ENCODE measurements around the gene KLRD1.

Gene KLRD1

DNA sequence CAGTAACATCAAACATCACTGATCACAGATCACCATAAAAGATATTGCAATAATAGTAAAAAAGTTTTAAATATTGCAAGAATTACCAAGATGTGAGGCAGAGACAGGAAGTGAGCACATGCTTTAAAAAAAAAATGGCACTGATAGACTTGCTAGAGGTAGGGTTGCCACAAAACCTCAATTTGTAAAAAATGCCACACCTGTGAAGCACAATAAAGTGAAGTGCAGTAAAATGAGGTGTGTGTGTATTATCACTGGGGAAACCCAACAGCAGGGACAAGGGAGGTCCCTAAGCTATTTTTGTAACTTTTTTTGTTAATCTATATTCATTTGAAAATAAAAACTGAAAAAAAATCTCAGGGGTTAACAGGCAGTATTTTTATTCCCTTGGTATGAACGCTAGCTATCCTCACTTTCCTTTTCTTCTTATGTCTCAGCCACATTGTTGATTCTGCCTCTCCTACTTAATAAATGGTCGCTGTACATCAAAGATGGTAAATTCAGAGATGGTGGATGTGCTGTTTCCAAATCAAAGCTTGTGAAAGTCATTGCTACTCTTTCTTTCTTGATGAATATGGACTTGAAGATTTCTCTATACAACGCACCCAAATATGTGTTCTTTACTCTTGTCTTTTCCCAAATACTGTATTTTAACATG, 14.0 kb upstream of the KLRD1 start:
- TF ChIP-seq, protein P1, sequence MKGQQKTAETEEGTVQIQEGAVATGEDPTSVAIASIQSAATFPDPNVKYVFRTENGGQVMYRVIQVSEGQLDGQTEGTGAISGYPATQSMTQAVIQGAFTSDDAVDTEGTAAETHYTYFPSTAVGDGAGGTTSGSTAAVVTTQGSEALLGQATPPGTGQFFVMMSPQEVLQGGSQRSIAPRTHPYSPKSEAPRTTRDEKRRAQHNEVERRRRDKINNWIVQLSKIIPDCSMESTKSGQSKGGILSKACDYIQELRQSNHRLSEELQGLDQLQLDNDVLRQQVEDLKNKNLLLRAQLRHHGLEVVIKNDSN (IDR thresholded peaks at IDR 0.05) = no peak
- TF ChIP-seq FOXM1 (IDR thresholded peaks at IDR 0.05; ENCODE audit: borderline replicate concordance, low read depth) (no peak), NFIC (IDR thresholded peaks at IDR 0.05) (no peak), ZBTB7A (IDR thresholded peaks at IDR 0.05; ENCODE audit: low read depth) (no peak), YY1 (IDR thresholded peaks at IDR 0.05; ENCODE audit: low read depth) (no peak), TEAD4 (IDR thresholded peaks at IDR 0.05) (no peak), REST (IDR thresholded peaks at IDR 0.05; ENCODE audit: low read depth) (no peak), RAD21 (IDR thresholded peaks at IDR 0.05; ENCODE audit: low read depth) (no peak), TAF1 (IDR thresholded peaks at IDR 0.05; ENCODE audit: low read depth) (no peak), CEBPB (IDR thresholded peaks at IDR 0.05) (no peak), EP300 (IDR thresholded peaks at IDR 0.05; ENCODE audit: borderline replicate concordance) (no peak)

- TF ChIP-seq, protein P1 (IDR thresholded peaks at IDR 0.05) = no peak
- TF ChIP-seq ZBTB7A (IDR thresholded peaks at IDR 0.05; ENCODE audit: low read depth) (no peak), MAX (IDR thresholded peaks at IDR 0.05) (no peak), CREB1 (IDR thresholded peaks at IDR 0.05; ENCODE audit: low read depth) (no peak), YY1 (IDR thresholded peaks at IDR 0.05; ENCODE audit: low read depth) (no peak), EGR1 (IDR thresholded peaks at IDR 0.05) (no peak), REST (IDR thresholded peaks at IDR 0.05; ENCODE audit: low read depth) (no peak), CEBPB (IDR thresholded peaks at IDR 0.05) (no peak), TCF12 (IDR thresholded peaks at IDR 0.05; ENCODE audit: low read depth) (no peak), TEAD4 (IDR thresholded peaks at IDR 0.05) (no peak), RAD21 (IDR thresholded peaks at IDR 0.05; ENCODE audit: low read depth) (no peak), EP300 (IDR thresholded peaks at IDR 0.05; ENCODE audit: borderline replicate concordance) (no peak), FOXM1 (IDR thresholded peaks at IDR 0.05; ENCODE audit: borderline replicate concordance, low read depth) (no peak)
These were observed 6.6 kb upstream of the KLRD1 start for GRCh38 chr12:10301103-10301502.

DNA sequence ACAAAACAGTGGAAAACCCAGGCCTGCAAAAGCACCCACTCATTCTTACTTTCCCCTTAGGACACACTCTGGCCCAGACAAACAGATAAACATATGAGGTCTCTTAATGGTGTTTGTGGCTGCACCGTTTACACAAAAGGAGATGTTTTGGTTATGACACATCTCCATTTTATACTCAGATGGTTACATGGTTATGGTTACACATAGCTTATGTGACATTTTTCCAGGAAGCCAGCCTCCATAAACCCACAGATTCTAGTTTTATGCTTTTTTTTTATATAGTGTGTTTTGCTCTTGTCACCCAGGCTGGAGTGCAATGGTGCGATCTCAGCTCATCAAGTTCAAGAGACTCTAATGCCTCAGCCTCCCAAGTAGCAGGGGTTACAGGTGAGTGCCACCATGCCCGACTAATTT, 3.5 kb upstream of the KLRD1 start:
- TF ChIP-seq, protein P1 (IDR thresholded peaks at IDR 0.05) = no peak
- no peak for TF ChIP-seq TCF12 (IDR thresholded peaks at IDR 0.05; ENCODE audit: low read depth)
- no peak for TF ChIP-seq MAX (IDR thresholded peaks at IDR 0.05)
- TF ChIP-seq YY1 (IDR thresholded peaks at IDR 0.05; ENCODE audit: low read depth) = no peak
- TF ChIP-seq FOXM1 (IDR thresholded peaks at IDR 0.05; ENCODE audit: borderline replicate concordance, low read depth) = no peak
- TF ChIP-seq NFIC (IDR thresholded peaks at IDR 0.05) = no peak
- no peak for TF ChIP-seq REST (IDR thresholded peaks at IDR 0.05; ENCODE audit: low read depth)
- TF ChIP-seq TEAD4 (IDR thresholded peaks at IDR 0.05) = no peak
- TF ChIP-seq RAD21 (IDR thresholded peaks at IDR 0.05; ENCODE audit: low read depth) = no peak
- no peak for TF ChIP-seq EGR1 (IDR thresholded peaks at IDR 0.05)
- no peak for TF ChIP-seq CREB1 (IDR thresholded peaks at IDR 0.05; ENCODE audit: low read depth)
- TF ChIP-seq ZBTB7A (IDR thresholded peaks at IDR 0.05; ENCODE audit: low read depth) = no peak
- TF ChIP-seq EP300 (IDR thresholded peaks at IDR 0.05; ENCODE audit: borderline replicate concordance) = no peak
- no peak for TF ChIP-seq CEBPB (IDR thresholded peaks at IDR 0.05)
- no peak for TF ChIP-seq TAF1 (IDR thresholded peaks at IDR 0.05; ENCODE audit: low read depth)

- TF ChIP-seq RAD21 (IDR thresholded peaks at IDR 0.05; ENCODE audit: low read depth) (no peak), FOXM1 (IDR thresholded peaks at IDR 0.05; ENCODE audit: borderline replicate concordance, low read depth) (no peak), TCF12 (IDR thresholded peaks at IDR 0.05; ENCODE audit: low read depth) (no peak), ZBTB7A (IDR thresholded peaks at IDR 0.05; ENCODE audit: low read depth) (no peak), YY1 (IDR thresholded peaks at IDR 0.05; ENCODE audit: low read depth) (no peak), REST (IDR thresholded peaks at IDR 0.05; ENCODE audit: low read depth) (no peak), TAF1 (IDR thresholded peaks at IDR 0.05; ENCODE audit: low read depth) (no peak), TEAD4 (IDR thresholded peaks at IDR 0.05) (no peak), CEBPB (IDR thresholded peaks at IDR 0.05) (no peak), NFIC (IDR thresholded peaks at IDR 0.05) (no peak), EGR1 (IDR thresholded peaks at IDR 0.05) (no peak), CREB1 (IDR thresholded peaks at IDR 0.05; ENCODE audit: low read depth) (no peak), EP300 (IDR thresholded peaks at IDR 0.05; ENCODE audit: borderline replicate concordance) (no peak), MAX (IDR thresholded peaks at IDR 0.05) (no peak)
- TF ChIP-seq, protein P1 (IDR thresholded peaks at IDR 0.05) = no peak
These were observed 2.3 kb upstream of the KLRD1 start for GRCh38 chr12:10305411-10305810.

Data from Ishikawa (cell line).